Rectal smooth muscle tissue (tissue), 1 donor: ENCODE data around the gene PTCHD1.

Experiments
- H3K27ac ChIP-seq: one replicate; pipeline ENCODE4 v1.7.0; 2013; ENCODE audit warnings: low read depth, low read length, inconsistent platforms
- H3K27me3 ChIP-seq: one replicate; pipeline ENCODE4 v1.7.0; 2013; ENCODE audit warnings: low read length; ENCODE audit not compliant: control insufficient read depth, insufficient read depth
- H3K36me3 ChIP-seq: one replicate; pipeline ENCODE4 v1.7.0; 2013; ENCODE audit warnings: low read length; ENCODE audit not compliant: control insufficient read depth, insufficient read depth
- H3K4me1 ChIP-seq: one replicate; pipeline ENCODE4 v1.7.0; 2013; ENCODE audit warnings: low read length; ENCODE audit not compliant: control insufficient read depth, insufficient read depth
- H3K4me3 ChIP-seq: one replicate; pipeline ENCODE4 v1.7.0; 2013; ENCODE audit warnings: low read length
- H3K9ac ChIP-seq: one replicate; pipeline ENCODE4 v1.7.0; 2013; ENCODE audit warnings: low read length

The PTCHD1 gene

DNA sequence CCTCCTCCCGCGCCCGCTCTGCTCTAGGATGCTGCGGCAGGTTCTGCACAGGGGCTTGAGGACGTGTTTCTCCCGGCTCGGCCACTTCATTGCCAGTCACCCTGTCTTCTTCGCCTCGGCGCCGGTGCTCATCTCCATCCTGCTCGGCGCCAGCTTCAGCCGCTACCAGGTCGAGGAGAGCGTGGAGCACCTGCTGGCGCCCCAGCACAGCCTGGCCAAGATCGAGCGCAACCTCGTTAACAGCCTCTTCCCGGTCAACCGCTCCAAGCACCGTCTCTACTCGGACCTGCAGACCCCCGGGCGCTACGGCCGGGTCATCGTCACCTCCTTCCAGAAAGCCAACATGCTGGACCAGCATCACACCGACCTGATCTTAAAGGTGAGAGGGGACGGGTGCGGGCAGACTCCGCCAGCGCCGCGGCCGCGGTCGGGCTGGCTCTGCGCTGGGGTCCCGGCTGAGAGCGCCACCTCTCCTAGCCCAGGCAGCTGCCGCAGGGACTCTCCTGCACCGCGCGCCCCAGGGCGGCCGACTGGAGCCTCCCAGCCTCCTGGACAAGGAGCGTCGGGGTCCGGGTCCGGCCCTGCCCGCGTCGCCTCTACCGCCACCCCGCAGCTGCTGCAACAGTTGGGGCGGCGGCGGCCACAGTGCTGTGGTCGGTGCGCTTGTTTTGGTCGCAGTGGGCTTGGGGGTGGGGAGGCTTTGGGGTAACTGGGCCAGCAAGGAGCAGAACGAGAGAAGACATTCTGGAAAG is at the start of gene PTCHD1:
Gene PTCHD1 (plus strand): TSS at position 2 of the 752 bp plus-strand sequence. CDS start 27 bp downstream, at position 29.
- H3K27me3 ChIP-seq = peaks cover 10% of the 10 kb centered on the region
- no peaks in the 10 kb centered on the region for H3K36me3 ChIP-seq
- H3K9ac ChIP-seq = no peak within 1 kb of the TSS
- peak within 1 kb of the TSS; percentile 30 for H3K27ac ChIP-seq
- no peaks in the 10 kb centered on the region for H3K4me1 ChIP-seq
- peak within 1 kb of the TSS; percentile 61 for H3K4me3 ChIP-seq

- Histone ChIP-seq H3K27ac (no peak overlapping the region), H3K9ac (no peak overlapping the region), H3K36me3 (no peaks in the 10 kb centered on the region), H3K4me3 (no peak overlapping the region), H3K4me1 (no peaks in the 10 kb centered on the region), H3K27me3 (no peaks in the 10 kb centered on the region)
These were observed 47.9 kb upstream of the PTCHD1 start for GRCh38 chrX:23286731-23287130.

GRCh38 chrX:23287191-23287725 is 47.4 kb upstream of the PTCHD1 start:
- no peaks in the 10 kb centered on the region for H3K36me3 ChIP-seq
- H3K4me1 ChIP-seq = no peaks in the 10 kb centered on the region
- no peak overlapping the region for H3K27ac ChIP-seq
- no peak overlapping the region for H3K4me3 ChIP-seq
- H3K27me3 ChIP-seq = no peaks in the 10 kb centered on the region
- no peak overlapping the region for H3K9ac ChIP-seq

GRCh38 chrX:23292354-23292987 is 42.2 kb upstream of the PTCHD1 start:
- no peak overlapping the region for H3K27ac ChIP-seq
- no peak overlapping the region for H3K9ac ChIP-seq

GRCh38 chrX:23292988-23293651 is 41.5 kb upstream of the PTCHD1 start:
- no peaks in the 10 kb centered on the region for H3K4me1 ChIP-seq
- no peak overlapping the region for H3K4me3 ChIP-seq
- H3K36me3 ChIP-seq = no peaks in the 10 kb centered on the region
- H3K27ac ChIP-seq = no peak overlapping the region
- H3K9ac ChIP-seq = no peak overlapping the region
- H3K27me3 ChIP-seq = no peaks in the 10 kb centered on the region

More at GRCh38 chrX:23292354-23292987, 42.2 kb upstream of the PTCHD1 start:
- no peak overlapping the region for H3K4me3 ChIP-seq
- H3K4me1 ChIP-seq = no peaks in the 10 kb centered on the region
- H3K27me3 ChIP-seq = no peaks in the 10 kb centered on the region
- H3K36me3 ChIP-seq = no peaks in the 10 kb centered on the region

DNA sequence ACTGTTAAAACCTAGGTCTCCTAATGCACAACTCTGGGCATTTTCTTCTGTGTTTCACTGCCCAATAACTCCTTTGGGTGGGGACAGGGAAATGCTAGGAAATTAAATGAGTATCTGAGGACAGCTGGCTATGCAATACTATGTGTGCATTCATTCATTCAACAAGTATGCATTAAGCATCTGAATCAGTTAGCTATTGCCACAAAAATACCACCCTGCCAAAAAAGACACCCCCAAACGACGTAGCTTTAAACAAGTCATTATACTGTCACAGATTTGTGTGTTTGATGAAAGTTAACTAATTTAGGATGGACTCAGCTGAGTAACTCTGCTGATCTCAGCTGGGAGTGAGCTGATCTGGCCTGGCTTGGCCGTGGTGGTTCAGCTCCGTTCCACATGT is 29.8 kb upstream of the PTCHD1 start:
- no peaks in the 10 kb centered on the region for H3K36me3 ChIP-seq
- H3K9ac ChIP-seq = no peak overlapping the region
- no peak overlapping the region for H3K4me3 ChIP-seq
- H3K4me1 ChIP-seq = no peaks in the 10 kb centered on the region
- H3K27me3 ChIP-seq = no peaks in the 10 kb centered on the region
- H3K27ac ChIP-seq = no peak overlapping the region

DNA sequence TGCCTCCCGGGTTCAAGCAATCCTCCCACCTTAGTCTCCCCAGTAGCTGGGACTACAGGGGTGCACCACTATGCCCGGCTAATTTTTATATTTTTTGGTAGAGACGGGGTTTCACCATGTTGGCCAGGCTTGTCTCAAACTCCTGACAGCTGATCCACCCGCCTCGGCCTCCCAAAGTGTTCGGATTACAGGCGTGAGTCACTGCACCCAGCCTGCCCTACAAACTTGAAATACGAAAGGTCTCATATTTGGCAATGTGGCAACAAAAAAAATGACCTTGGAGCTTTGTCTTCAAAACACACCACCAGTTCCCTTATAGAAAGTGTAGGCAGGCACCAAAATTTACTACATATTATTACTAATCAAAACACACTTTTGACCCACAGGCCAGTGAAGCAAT is 22.9 kb upstream of the PTCHD1 start:
- H3K36me3 ChIP-seq = no peaks in the 10 kb centered on the region
- no peak overlapping the region for H3K27ac ChIP-seq
- no peaks in the 10 kb centered on the region for H3K27me3 ChIP-seq
- H3K9ac ChIP-seq = no peak overlapping the region
- H3K4me1 ChIP-seq = no peaks in the 10 kb centered on the region
- H3K4me3 ChIP-seq = no peak overlapping the region

GRCh38 chrX:23312136-23312535 is 22.5 kb upstream of the PTCHD1 start:
- no peaks in the 10 kb centered on the region for H3K4me1 ChIP-seq
- no peak overlapping the region for H3K27ac ChIP-seq
- no peak overlapping the region for H3K9ac ChIP-seq
- H3K27me3 ChIP-seq = no peaks in the 10 kb centered on the region
- H3K36me3 ChIP-seq = no peaks in the 10 kb centered on the region
- H3K4me3 ChIP-seq = no peak overlapping the region

GRCh38 chrX:23317799-23318724 is 16.6 kb upstream of the PTCHD1 start:
- Histone ChIP-seq H3K4me1 (no peaks in the 10 kb centered on the region), H3K27me3 (no peaks in the 10 kb centered on the region), H3K4me3 (no peak overlapping the region), H3K9ac (no peak overlapping the region), H3K36me3 (no peaks in the 10 kb centered on the region), H3K27ac (no peak overlapping the region)

DNA sequence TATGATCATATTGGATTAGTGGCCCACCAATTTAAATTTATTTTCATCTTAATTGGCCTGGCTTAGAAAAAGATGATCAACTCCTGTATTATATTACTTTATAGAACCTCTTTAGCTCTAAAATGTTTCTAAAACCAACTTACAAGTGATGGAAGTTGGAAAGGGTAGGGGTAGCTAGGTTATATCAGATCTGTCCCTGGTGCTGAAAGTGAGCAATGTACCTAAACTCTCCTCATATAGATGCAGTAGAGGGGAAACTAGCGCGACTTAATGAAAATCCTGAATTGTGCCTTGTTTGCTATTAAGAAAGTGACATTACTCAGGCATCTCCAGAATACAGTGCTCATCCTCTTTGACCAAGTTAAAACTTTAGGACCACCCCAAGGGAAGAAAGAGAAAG is 7.5 kb upstream of the PTCHD1 start:
- Histone ChIP-seq H3K4me3 (no peak overlapping the region), H3K27me3 (peaks cover 7% of the 10 kb centered on the region), H3K36me3 (no peaks in the 10 kb centered on the region), H3K27ac (no peak overlapping the region), H3K9ac (no peak overlapping the region), H3K4me1 (no peaks in the 10 kb centered on the region)

GRCh38 chrX:23331701-23332100 is 2.9 kb upstream of the PTCHD1 start:
- Histone ChIP-seq H3K4me1 (no peaks in the 10 kb centered on the region), H3K9ac (no peak overlapping the region), H3K27me3 (peaks cover 10% of the 10 kb centered on the region), H3K36me3 (no peaks in the 10 kb centered on the region), H3K4me3 (peak overlapping the region; percentile 11), H3K27ac (no peak overlapping the region)
